Astrocyte (in vitro differentiated cells and primary cell): ENCODE measurements around the gene ZDHHC14.

Experiments used
- EZH2 ChIP-seq: IDR thresholded peaks from 2 replicates; pipeline ENCODE4 v1.6.1; 2012; ENCODE audit warnings: mild to moderate bottlenecking, low read length, inconsistent platforms; ENCODE audit not compliant: insufficient read depth
- TF ChIP-seq, protein P1 (sequence below): IDR thresholded peaks from 2 replicates; pipeline ENCODE4 v1.5.1; 2011; ENCODE audit warnings: low read depth, mild to moderate bottlenecking, inconsistent platforms, low read length, moderate library complexity; ENCODE audit not compliant: insufficient read depth

GRCh38 chr6:157637941-157638662, 257.1 kb downstream of the ZDHHC14 start:
- TF ChIP-seq, protein P1, sequence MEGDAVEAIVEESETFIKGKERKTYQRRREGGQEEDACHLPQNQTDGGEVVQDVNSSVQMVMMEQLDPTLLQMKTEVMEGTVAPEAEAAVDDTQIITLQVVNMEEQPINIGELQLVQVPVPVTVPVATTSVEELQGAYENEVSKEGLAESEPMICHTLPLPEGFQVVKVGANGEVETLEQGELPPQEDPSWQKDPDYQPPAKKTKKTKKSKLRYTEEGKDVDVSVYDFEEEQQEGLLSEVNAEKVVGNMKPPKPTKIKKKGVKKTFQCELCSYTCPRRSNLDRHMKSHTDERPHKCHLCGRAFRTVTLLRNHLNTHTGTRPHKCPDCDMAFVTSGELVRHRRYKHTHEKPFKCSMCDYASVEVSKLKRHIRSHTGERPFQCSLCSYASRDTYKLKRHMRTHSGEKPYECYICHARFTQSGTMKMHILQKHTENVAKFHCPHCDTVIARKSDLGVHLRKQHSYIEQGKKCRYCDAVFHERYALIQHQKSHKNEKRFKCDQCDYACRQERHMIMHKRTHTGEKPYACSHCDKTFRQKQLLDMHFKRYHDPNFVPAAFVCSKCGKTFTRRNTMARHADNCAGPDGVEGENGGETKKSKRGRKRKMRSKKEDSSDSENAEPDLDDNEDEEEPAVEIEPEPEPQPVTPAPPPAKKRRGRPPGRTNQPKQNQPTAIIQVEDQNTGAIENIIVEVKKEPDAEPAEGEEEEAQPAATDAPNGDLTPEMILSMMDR: no peak
- TF ChIP-seq EZH2: no peak
